Smooth muscle cell (in vitro differentiated cells): Measurements from ENCODE around the gene CNPY1. TPM values are rescaled to one million over a fixed set of nuclear protein-coding genes. Genes with fewer than 3 reads are reported as not detected.

Experiments
- DNase-seq: peaks from one replicate; lab custom pipeline; 2025; ENCODE audit not compliant: unreplicated experiment; lab: John Stamatoyannopoulos, UW
- H2AFZ ChIP-seq: fragments of 200-600 bp; sonication (generic); 2 replicates; pipeline ENCODE4 v1.6.0; 2016; ENCODE audit warnings: antibody characterized with exemption, low read depth, mild to moderate bottlenecking
- H3F3A ChIP-seq: fragments of 200-600 bp; sonication (generic); 2 replicates; pipeline ENCODE4 v1.6.0; 2017; ENCODE audit warnings: antibody characterized with exemption, low read depth
- H3K27ac ChIP-seq: fragments of 200-600 bp; sonication (generic); 2 replicates; pipeline ENCODE4 v1.5.1; 2016; ENCODE audit warnings: low read depth, mild to moderate bottlenecking
- H3K27me3 ChIP-seq: fragments of 200-600 bp; sonication (generic); 2 replicates; pipeline ENCODE4 v1.6.1; 2016; ENCODE audit warnings: low read depth, mild to moderate bottlenecking
- H3K36me3 ChIP-seq: fragments of 200-600 bp; sonication (generic); 2 replicates; pipeline ENCODE4 v1.5.1; 2016; ENCODE audit warnings: low read depth
- H3K4me1 ChIP-seq: fragments of 200-600 bp; sonication (generic); 2 replicates; pipeline ENCODE4 v1.5.1; 2016; ENCODE audit warnings: low read depth
- H3K4me2 ChIP-seq: fragments of 200-600 bp; sonication (generic); 2 replicates; pipeline ENCODE4 v1.6.0; 2016; ENCODE audit warnings: mild to moderate bottlenecking
- H3K4me3 ChIP-seq: fragments of 200-600 bp; sonication (generic); 2 replicates; pipeline ENCODE4 v1.5.1; 2016; ENCODE audit warnings: mild to moderate bottlenecking
- H3K79me2 ChIP-seq: fragments of 200-600 bp; sonication (generic); 2 replicates; pipeline ENCODE4 v1.6.0; 2016; ENCODE audit warnings: low read depth, mild to moderate bottlenecking
- H3K9ac ChIP-seq: fragments of 200-600 bp; sonication (generic); 2 replicates; pipeline ENCODE4 v1.6.0; 2016; ENCODE audit warnings: low read depth
- H3K9me3 ChIP-seq: fragments of 200-600 bp; sonication (generic); replicated peaks from 2 replicates; pipeline ENCODE4 v1.5.1; 2016; ENCODE audit warnings: low read depth
- H4K20me1 ChIP-seq: fragments of 200-600 bp; sonication (generic); 2 replicates; pipeline ENCODE4 v1.6.0; 2016; ENCODE audit warnings: low read depth
- CTCF ChIP-seq: fragments of 200-600 bp; sonication (generic); IDR thresholded peaks from 2 replicates; pipeline ENCODE4 v1.5.1; 2017; ENCODE audit warnings: borderline replicate concordance, mild to moderate bottlenecking, antibody characterized with exemption; ENCODE audit not compliant: insufficient read depth, poor library complexity, severe bottlenecking
- WGBS: methylation state at CpG from one replicate; pipeline ENCODE4 v1.1.7; 2016; ENCODE audit warnings: low lambda C conversion rate; 5-methylcytosine and 5-hydroxymethylcytosine counted together
- polyA plus RNA-seq: library from polyadenylated mRNA; unstranded; fragments of >200 nt; fragmentation: Nextera tagmentation; extraction: Ambion mirVana; gene quantifications from 2 replicates; pipeline ENCODE4 v1.2.1, GENCODE V29; 2016
- total RNA-seq: library from RNA; depleted of rRNA; stranded (reverse); fragments of >200 nt; gene quantifications from 2 replicates; pipeline ENCODE4 v1.2.3, GENCODE V29; 2014

The CNPY1 gene
- total and polyA plus RNA-seq, 2 experiments from 2014 or later: 1.0 TPM; not detected in 1

DNA sequence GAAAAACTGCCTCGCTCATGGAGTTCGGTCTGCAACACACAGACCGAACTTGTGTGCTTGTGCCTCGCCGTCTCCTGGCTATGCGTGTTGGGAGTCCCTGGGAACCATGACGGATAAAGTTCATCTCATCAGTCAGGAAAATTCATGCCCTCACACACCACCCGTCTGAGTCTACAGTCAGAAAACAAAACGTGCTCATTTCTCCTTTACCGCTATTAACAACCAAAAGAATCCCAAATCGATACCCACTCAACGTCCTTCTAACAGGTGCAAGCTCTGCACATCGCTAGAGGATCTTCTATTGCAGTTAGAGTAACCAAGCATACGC, 13.6 kb downstream of the CNPY1 start:
- Histone ChIP-seq H3K79me2 (no peaks in the 10 kb centered on the region), H2AFZ (no peak overlapping the region)
- 37% methylated on average over 14 of the region's 14 CpGs for WGBS

DNA sequence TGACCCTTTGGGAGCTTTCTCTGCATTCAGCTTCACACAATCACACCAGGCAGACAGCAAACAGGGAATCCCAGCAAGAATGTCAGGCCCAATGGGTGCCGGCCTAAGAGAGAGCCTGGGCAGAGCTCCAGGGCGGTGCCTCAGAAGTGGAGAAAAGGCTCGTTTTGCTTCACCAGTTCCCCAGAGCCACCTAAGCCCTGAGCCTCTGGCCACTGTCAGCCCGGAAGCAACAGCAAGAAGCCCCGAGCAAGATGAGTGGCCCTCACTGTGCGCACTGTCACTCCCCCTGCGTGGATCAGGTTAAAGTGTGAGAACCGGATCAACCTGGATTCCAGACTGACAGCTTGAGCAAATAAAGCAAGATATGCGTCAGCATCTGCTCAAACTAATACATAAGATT, 14.7 kb downstream of the CNPY1 start:
- Histone ChIP-seq H3K4me2 (no peak overlapping the region), H2AFZ (no peak overlapping the region), H3K79me2 (no peaks in the 10 kb centered on the region), H3K27ac (no peak overlapping the region), H3K36me3 (no peaks in the 10 kb centered on the region), H3K27me3 (peaks cover 79% of the 10 kb centered on the region), H3F3A (no peaks in the 10 kb centered on the region), H3K4me1 (no peaks in the 10 kb centered on the region), H3K4me3 (no peak overlapping the region), H3K9me3 (no peaks in the 10 kb centered on the region), H4K20me1 (no peaks in the 10 kb centered on the region), H3K9ac (no peak overlapping the region)
- DNase-seq: no peak
- 49% methylated on average over 9 of the region's 9 CpGs for WGBS
- no peak for TF ChIP-seq CTCF

More for the DNA sequence above, 13.6 kb downstream of the CNPY1 start:
- Histone ChIP-seq H3K27ac (no peak overlapping the region), H3K4me3 (no peak overlapping the region), H3K4me2 (peak overlapping the region; percentile 70), H3K9ac (no peak overlapping the region), H3K36me3 (no peaks in the 10 kb centered on the region), H3F3A (no peaks in the 10 kb centered on the region), H3K9me3 (no peaks in the 10 kb centered on the region), H4K20me1 (no peaks in the 10 kb centered on the region), H3K4me1 (no peaks in the 10 kb centered on the region), H3K27me3 (peaks cover 79% of the 10 kb centered on the region)
- no peak for TF ChIP-seq CTCF
- no peak for DNase-seq

DNA sequence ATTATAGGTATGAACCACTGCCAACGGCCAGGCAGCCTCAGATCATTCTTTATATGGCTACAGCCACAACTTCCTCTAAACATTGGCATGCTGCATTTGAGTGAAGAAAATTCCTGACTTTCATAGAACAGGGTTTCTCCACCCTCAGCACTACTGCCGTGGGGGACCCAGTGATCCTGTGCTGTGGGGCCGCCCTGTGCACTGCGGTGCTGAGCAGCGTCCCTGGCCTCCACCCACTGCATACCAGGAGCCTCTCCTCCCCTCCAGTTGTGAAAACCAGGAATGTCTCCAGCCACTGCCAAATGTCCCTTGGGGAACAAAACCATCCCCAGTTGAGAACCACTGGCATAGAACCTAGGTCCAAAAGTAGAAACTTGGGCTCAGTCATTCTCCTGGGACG, 15.8 kb downstream of the CNPY1 start:
- Histone ChIP-seq H3K4me2 (no peak overlapping the region), H3K4me3 (no peak overlapping the region), H3K27ac (no peak overlapping the region), H3K9ac (no peak overlapping the region), H3K9me3 (no peaks in the 10 kb centered on the region), H3K4me1 (no peaks in the 10 kb centered on the region), H3K27me3 (peaks cover 79% of the 10 kb centered on the region), H3F3A (no peaks in the 10 kb centered on the region), H3K79me2 (no peaks in the 10 kb centered on the region), H4K20me1 (no peaks in the 10 kb centered on the region), H3K36me3 (no peaks in the 10 kb centered on the region), H2AFZ (no peak overlapping the region)
- TF ChIP-seq CTCF: no peak
- WGBS: 88% methylated on average over 6 of the region's 6 CpGs
- no peak for DNase-seq

GRCh38 chr7:155529845-155530244, 16.5 kb downstream of the CNPY1 start:
- no peak for DNase-seq
- no peaks in the 10 kb centered on the region for H3F3A ChIP-seq
- no peak overlapping the region for H2AFZ ChIP-seq
- TF ChIP-seq CTCF: no peak
- H3K27ac ChIP-seq: no peak overlapping the region
- H3K36me3 ChIP-seq: no peaks in the 10 kb centered on the region
- H3K27me3 ChIP-seq: peaks cover 79% of the 10 kb centered on the region
- H3K4me2 ChIP-seq: no peak overlapping the region
- H4K20me1 ChIP-seq: no peaks in the 10 kb centered on the region
- WGBS: 91% methylated on average over 11 of the region's 11 CpGs
- H3K9ac ChIP-seq: no peak overlapping the region
- no peaks in the 10 kb centered on the region for H3K79me2 ChIP-seq
- no peaks in the 10 kb centered on the region for H3K4me1 ChIP-seq
- H3K4me3 ChIP-seq: no peak overlapping the region
- no peaks in the 10 kb centered on the region for H3K9me3 ChIP-seq
